Sciatic nerve (tissue), 2 donors: ENCODE results near the gene GLRX. TPM values are rescaled to one million over a fixed set of nuclear protein-coding genes. Genes with fewer than 3 reads are reported as not detected.
"Not testable (repeated sequence)": the region's sequence is repeated elsewhere in the genome, so short reads cannot be mapped to it uniquely, and the experiment has no call there.

Experiments used
- ATAC-seq: fragments of 200-7000 bp; cut with Tn5 transposase; one replicate; pipeline ENCODE4 v1.9.1; 2020; ENCODE audit warnings: mild to moderate bottlenecking, moderate library complexity
- DNase-seq: peaks from one replicate; pipeline ENCODE4 v3.0.0-alpha.2; 2020; ENCODE audit warnings: low spot score
- intact Hi-C: fragments of 100-400 bp; cut with DNase I; formaldehyde crosslinking; loops from one replicate; pipeline ENCODE4 v1.14.2; 2022
- total RNA-seq: library from RNA; stranded (reverse); fragmentation: NEBNext Ultra II Directional; extraction: Animal tissue kit (Norgen Biotek cat#: 25700); gene quantifications from one replicate; pipeline ENCODE4 v1.2.1, GENCODE V29; 2021
- donor health status: DM: no; HTN: no; CAD: no.
- donor health status: DM: no; HTN: no; CAD: no.

The GLRX gene
- total RNA-seq, 1 donor from 2014 or later = 22.2 TPM

GRCh38 chr5:95857185-95857945 is 34.8 kb upstream of the GLRX start:
- intact Hi-C loops = loop anchor here (5.0 kb wide), 1 partner anchor 480 kb away; no protein-coding TSS in a partner anchor
- ATAC-seq = peak; percentile 86
- DNase-seq = peak; percentile 76

GRCh38 chr5:95856501-95856981 is 34.0 kb upstream of the GLRX start:
- intact Hi-C loops = loop anchor here (5.0 kb wide), 1 partner anchor 481 kb away; no protein-coding TSS in a partner anchor
- no peak for DNase-seq
- ATAC-seq = no peak

GRCh38 chr5:95853490-95853889 is 31.0 kb upstream of the GLRX start:
- intact Hi-C loops = no loop called here
- DNase-seq = no peak
- ATAC-seq = no peak

- intact Hi-C loops = no loop called here
- ATAC-seq (no peak), DNase-seq (no peak)
Measured at GRCh38 chr5:95852567-95852966, 30.0 kb upstream of the GLRX start.

- DNase-seq, ATAC-seq, intact Hi-C loops: not testable (repeated sequence)
Measured at GRCh38 chr5:95851141-95851540, 28.6 kb upstream of the GLRX start.

GRCh38 chr5:95850391-95850894 is 27.9 kb upstream of the GLRX start:
- ATAC-seq = no peak
- DNase-seq = no peak
- intact Hi-C loops = no loop called here

GRCh38 chr5:95848701-95849100 is 26.2 kb upstream of the GLRX start:
- intact Hi-C loops = loop anchor here (5.0 to 10.0 kb wide), 2 partner anchors 66 to 204 kb away; partner anchors contain the start of gene RFESD

GRCh38 chr5:95847261-95847592 is 24.7 kb upstream of the GLRX start:
- ATAC-seq = no peak
- intact Hi-C loops = loop anchor here (5.0 to 10.0 kb wide), 2 partner anchors 65 to 202 kb away; partner anchors contain the start of gene RFESD
- no peak for DNase-seq

More at GRCh38 chr5:95848701-95849100, 26.2 kb upstream of the GLRX start:
- ATAC-seq (no peak), DNase-seq (no peak)

GRCh38 chr5:95846554-95847260 is 24.2 kb upstream of the GLRX start:
- DNase-seq (peak; percentile 84), ATAC-seq (peak; percentile 80)
- intact Hi-C loops = loop anchor here (5.0 to 10.0 kb wide), 2 partner anchors 64 to 202 kb away; partner anchors contain the start of gene RFESD

- intact Hi-C loops = loop anchor here (5.0 to 10.0 kb wide), 2 partner anchors 63 to 201 kb away; partner anchors contain the start of gene RFESD
- ATAC-seq (no peak), DNase-seq (no peak)
Measured at GRCh38 chr5:95845391-95845790, 22.9 kb upstream of the GLRX start.

- ATAC-seq = peak; percentile 61
- intact Hi-C loops = loop anchor here (10.0 kb wide), 1 partner anchor 199 kb away; the partner anchor contains the start of gene RFESD
- DNase-seq = no peak
Measured at GRCh38 chr5:95843733-95844223, 21.3 kb upstream of the GLRX start.

- ATAC-seq = peak; percentile 67
- DNase-seq = no peak
- intact Hi-C loops = loop anchor here (10.0 kb wide), 1 partner anchor 198 kb away; the partner anchor contains the start of gene RFESD
Measured at GRCh38 chr5:95842854-95843544, 20.5 kb upstream of the GLRX start.

- ATAC-seq (peak; percentile 83), DNase-seq (no peak)
- intact Hi-C loops = loop anchor here (10.0 kb wide), 1 partner anchor 197 kb away; the partner anchor contains the start of gene RFESD
Measured at GRCh38 chr5:95841914-95842812, 19.6 kb upstream of the GLRX start.

- DNase-seq = no peak
- intact Hi-C loops = loop anchor here (10.0 kb wide), 1 partner anchor 196 kb away; the partner anchor contains the start of gene RFESD
- ATAC-seq = no peak
Measured at GRCh38 chr5:95840956-95841705, 18.6 kb upstream of the GLRX start.

GRCh38 chr5:95839658-95840057 is 17.1 kb upstream of the GLRX start:
- intact Hi-C loops = loop anchor here (10.0 kb wide), 1 partner anchor 195 kb away; the partner anchor contains the start of gene RFESD
- ATAC-seq (no peak), DNase-seq (no peak)

- no peak for ATAC-seq
- intact Hi-C loops = no loop called here
- DNase-seq = no peak
Measured at GRCh38 chr5:95838556-95838955, 16.0 kb upstream of the GLRX start.

- intact Hi-C loops = no loop called here
- DNase-seq (no peak), ATAC-seq (no peak)
Measured at GRCh38 chr5:95838001-95838520, 15.5 kb upstream of the GLRX start.
